Mesenchymal stem cell (in vitro differentiated cells and primary cell): Measurements from ENCODE around the gene GRIN3B.

Experiments used
- DNase-seq: peaks from one replicate; pipeline ENCODE4 v3.0.0-alpha.2; 2013
- H2AFZ ChIP-seq: one replicate; pipeline ENCODE4 v1.6.1; 2013; ENCODE audit warnings: low read depth, mild to moderate bottlenecking, control low read depth, inconsistent platforms, low read length, moderate library complexity
- H2AK5ac ChIP-seq: 2 replicates; pipeline ENCODE4 v1.6.1; 2013; ENCODE audit warnings: low read length, moderate library complexity, mild to moderate bottlenecking, inconsistent platforms; ENCODE audit not compliant: severe bottlenecking
- H2BK120ac ChIP-seq: one replicate; pipeline ENCODE4 v1.6.1; 2013; ENCODE audit warnings: low read depth, mild to moderate bottlenecking, inconsistent platforms, low read length, moderate library complexity
- H2BK12ac ChIP-seq, 2 experiments: one replicate each; pipeline ENCODE4 v1.6.1; 2013; ENCODE audit warnings: inconsistent platforms in 2 of 2, low read length in 2 of 2, mild to moderate bottlenecking in 2 of 2, moderate library complexity in 2 of 2, control low read depth in 1 of 2
- H2BK15ac ChIP-seq: one replicate; pipeline ENCODE4 v1.6.1; 2013; ENCODE audit warnings: mild to moderate bottlenecking, low read depth, inconsistent platforms; ENCODE audit not compliant: poor library complexity, severe bottlenecking
- H2BK5ac ChIP-seq: 2 replicates; pipeline ENCODE4 v1.6.1; 2013; ENCODE audit warnings: low read depth, mild to moderate bottlenecking, low read length, control low read depth, inconsistent platforms; ENCODE audit not compliant: poor library complexity, severe bottlenecking
- H3K14ac ChIP-seq, 2 experiments: one replicate each; pipeline ENCODE4 v1.6.1; 2013; ENCODE audit warnings: inconsistent platforms in 2 of 2, low read length in 2 of 2, control low read depth in 1 of 2, mild to moderate bottlenecking in 1 of 2, moderate library complexity in 1 of 2
- H3K18ac ChIP-seq, 2 experiments: one replicate each; pipeline ENCODE4 v1.6.1; 2013; ENCODE audit warnings: inconsistent platforms in 2 of 2, low read length in 2 of 2, control low read depth in 1 of 2, low read depth in 1 of 2, mild to moderate bottlenecking in 1 of 2
- H3K23ac ChIP-seq, 2 experiments: one replicate each; pipeline ENCODE4 v1.6.1; 2013; ENCODE audit warnings: inconsistent platforms in 2 of 2, low read length in 2 of 2, mild to moderate bottlenecking in 2 of 2, moderate library complexity in 2 of 2, control low read depth in 1 of 2
- H3K27ac ChIP-seq: 2 replicates; pipeline ENCODE4 v1.5.1; 2013; ENCODE audit warnings: mild to moderate bottlenecking, moderate library complexity, low read length, control low read depth, inconsistent platforms; ENCODE audit not compliant: poor library complexity, severe bottlenecking
- H3K27me3 ChIP-seq, 2 experiments: 2 replicates each; pipeline versions ENCODE4 v1.6.1 to v1.7.0; 2013; ENCODE audit warnings: low read length in 2 of 2, mild to moderate bottlenecking in 2 of 2, moderate library complexity in 2 of 2, control low read depth in 1 of 2, inconsistent platforms in 1 of 2; ENCODE audit not compliant: control insufficient read depth in 1 of 2, insufficient read depth in 1 of 2
- H3K36me3 ChIP-seq, 2 experiments: 2 replicates each; pipeline versions ENCODE4 v1.6.1 to v1.7.0; 2013; ENCODE audit warnings: low read length in 2 of 2, control low read depth in 1 of 2, inconsistent platforms in 1 of 2, low read depth in 1 of 2, mild to moderate bottlenecking in 1 of 2; ENCODE audit not compliant: insufficient read depth in 2 of 2, control insufficient read depth in 1 of 2
- H3K4ac ChIP-seq, 2 experiments: one replicate each; pipeline ENCODE4 v1.6.1; 2013; ENCODE audit warnings: inconsistent platforms in 2 of 2, low read length in 2 of 2, mild to moderate bottlenecking in 2 of 2, moderate library complexity in 2 of 2, control low read depth in 1 of 2, low read depth in 1 of 2
- H3K4me1 ChIP-seq: 2 replicates; pipeline ENCODE4 v1.6.1; 2013; ENCODE audit warnings: low read depth, low read length, control low read depth; ENCODE audit not compliant: control insufficient read depth, insufficient read depth
- H3K4me2 ChIP-seq: 2 replicates; pipeline ENCODE4 v1.6.1; 2013; ENCODE audit warnings: low read length, mild to moderate bottlenecking, inconsistent platforms; ENCODE audit not compliant: poor library complexity, severe bottlenecking
- H3K4me3 ChIP-seq, 2 experiments: 2 replicates each; pipeline versions ENCODE4 v1.5.1 to v1.7.0; 2013; ENCODE audit warnings: low read length in 2 of 2, mild to moderate bottlenecking in 2 of 2, control low read depth in 1 of 2, low read depth in 1 of 2; ENCODE audit not compliant: insufficient read depth in 1 of 2
- H3K79me1 ChIP-seq: replicated peaks from 2 replicates; pipeline ENCODE4 v1.6.1; 2013; ENCODE audit warnings: mild to moderate bottlenecking, control low read depth, low read length, inconsistent platforms; ENCODE audit not compliant: poor library complexity, severe bottlenecking
- H3K9ac ChIP-seq: 2 replicates; pipeline ENCODE4 v1.7.0; 2013; ENCODE audit warnings: mild to moderate bottlenecking, low read length, moderate library complexity
- H3K9me3 ChIP-seq: 2 replicates; pipeline ENCODE4 v1.7.0; 2013; ENCODE audit warnings: mild to moderate bottlenecking, low read length; ENCODE audit not compliant: control insufficient read depth
- H4K8ac ChIP-seq: one replicate; pipeline ENCODE4 v1.6.1; 2013; ENCODE audit warnings: inconsistent platforms, mild to moderate bottlenecking, low read length, moderate library complexity
- H4K91ac ChIP-seq: one replicate; pipeline ENCODE4 v1.6.1; 2013; ENCODE audit warnings: mild to moderate bottlenecking, low read length, inconsistent platforms
- WGBS: methylation state at CpG from one replicate; pipeline ENCODE4 v1.1.7; 2013; ENCODE audit warnings: mixed read lengths; 5-methylcytosine and 5-hydroxymethylcytosine counted together

GRIN3B gene

GRCh38 chr19:999379-999719 lies 870 bp upstream of the GRIN3B start:
- no peak overlapping the region for H2BK15ac ChIP-seq
- no peak overlapping the region for H2BK12ac ChIP-seq
- no peaks in the 10 kb centered on the region for H3K79me1 ChIP-seq
- H3K4me1 ChIP-seq, result peaks cover 23% of the 10 kb centered on the region
- H4K91ac ChIP-seq, result no peak overlapping the region
- no peak overlapping the region for H2BK5ac ChIP-seq
- no peak overlapping the region for H3K4me2 ChIP-seq
- no peak overlapping the region for H3K4me3 ChIP-seq
- no peak overlapping the region for H4K8ac ChIP-seq
- H2BK120ac ChIP-seq, result no peak overlapping the region
- no peaks in the 10 kb centered on the region for H3K9me3 ChIP-seq
- WGBS, result 83% methylated on average over 3 of the region's 3 CpGs
- H3K9ac ChIP-seq, result no peak overlapping the region
- H2AK5ac ChIP-seq, result no peak overlapping the region
- peaks cover 0 to 16% of the 10 kb centered on the region in 2 experiments for H3K36me3 ChIP-seq
- H3K27ac ChIP-seq, result no peak overlapping the region
- no peak overlapping the region for H2AFZ ChIP-seq
- peaks cover 45 to 73% of the 10 kb centered on the region in 2 experiments for H3K27me3 ChIP-seq
- H3K4ac ChIP-seq, result no peak overlapping the region
- H3K18ac ChIP-seq, result no peak overlapping the region
- H3K14ac ChIP-seq, result no peak overlapping the region
- no peak for DNase-seq
- H3K23ac ChIP-seq, result no peak overlapping the region

GRCh38 chr19:1000591-1001537 lies 645 bp downstream of the GRIN3B start:
- Histone ChIP-seq H3K27ac (no peak overlapping the region), H3K27me3 (peaks cover 42 to 72% of the 10 kb centered on the region in 2 experiments), H3K4me1 (peaks cover 12% of the 10 kb centered on the region), H4K8ac (no peak overlapping the region), H4K91ac (no peak overlapping the region), H2AK5ac (no peak overlapping the region), H3K4ac (no peak overlapping the region), H3K9ac (no peak overlapping the region), H2BK12ac (no peak overlapping the region), H3K4me2 (peak overlapping the region; percentile 26), H3K18ac (no peak overlapping the region), H2BK15ac (peak overlapping the region; percentile 33), H3K9me3 (no peaks in the 10 kb centered on the region), H2BK120ac (no peak overlapping the region), H3K4me3 (no peak overlapping the region), H3K23ac (no peak overlapping the region), H2BK5ac (no peak overlapping the region), H3K79me1 (no peaks in the 10 kb centered on the region), H3K36me3 (peaks cover 0 to under 1% of the 10 kb centered on the region in 2 experiments), H2AFZ (no peak overlapping the region), H3K14ac (no peak overlapping the region)
- 11% methylated on average over 54 of the region's 73 CpGs for WGBS
- no peak for DNase-seq

- Histone ChIP-seq H3K4me3 (no peak overlapping the region), H3K23ac (no peak overlapping the region)
These were observed 1.4 kb downstream of the GRIN3B start for GRCh38 chr19:1001538-1002166.

GRCh38 chr19:1002600-1002999 lies 2.4 kb downstream of the GRIN3B start:
- Histone ChIP-seq H3K23ac (no peak overlapping the region), H3K27ac (no peak overlapping the region), H2BK120ac (no peak overlapping the region), H3K4ac (no peak overlapping the region), H3K4me3 (no peak overlapping the region), H4K8ac (no peak overlapping the region), H3K79me1 (no peaks in the 10 kb centered on the region), H2AK5ac (no peak overlapping the region), H3K9me3 (no peaks in the 10 kb centered on the region), H3K9ac (no peak overlapping the region), H3K36me3 (peaks cover 0 to 14% of the 10 kb centered on the region in 2 experiments), H3K14ac (no peak overlapping the region), H3K27me3 (peaks cover 28 to 56% of the 10 kb centered on the region in 2 experiments), H3K4me2 (no peak overlapping the region), H2BK15ac (no peak overlapping the region), H2AFZ (no peak overlapping the region), H2BK5ac (no peak overlapping the region), H3K4me1 (peaks cover 8% of the 10 kb centered on the region), H2BK12ac (no peak overlapping the region), H4K91ac (no peak overlapping the region), H3K18ac (no peak overlapping the region)
- DNase-seq, result no peak
- 67% methylated on average over 4 of the region's 4 CpGs for WGBS

More at GRCh38 chr19:1001538-1002166, 1.4 kb downstream of the GRIN3B start:
- no peak overlapping the region for H4K91ac ChIP-seq
- H3K4me2 ChIP-seq, result no peak overlapping the region
- no peak overlapping the region for H3K4ac ChIP-seq
- H3K14ac ChIP-seq, result no peak overlapping the region
- H2BK5ac ChIP-seq, result no peak overlapping the region
- H3K79me1 ChIP-seq, result no peaks in the 10 kb centered on the region
- H2BK120ac ChIP-seq, result no peak overlapping the region
- peaks cover 34 to 64% of the 10 kb centered on the region in 2 experiments for H3K27me3 ChIP-seq
- no peak overlapping the region for H3K27ac ChIP-seq
- no peak overlapping the region for H2BK12ac ChIP-seq
- peaks cover 0 to 4% of the 10 kb centered on the region in 2 experiments for H3K36me3 ChIP-seq
- H2AK5ac ChIP-seq, result no peak overlapping the region
- H4K8ac ChIP-seq, result no peak overlapping the region
- no peaks in the 10 kb centered on the region for H3K9me3 ChIP-seq
- no peak overlapping the region for H3K18ac ChIP-seq
- H3K9ac ChIP-seq, result no peak overlapping the region
- peaks cover 5% of the 10 kb centered on the region for H3K4me1 ChIP-seq
- peak; percentile 52 for DNase-seq
- H2AFZ ChIP-seq, result no peak overlapping the region
- WGBS, result 23% methylated on average over 15 of the region's 20 CpGs
- H2BK15ac ChIP-seq, result no peak overlapping the region
